ENCODE results near the gene C3orf20. TPM values are rescaled to one million over a fixed set of nuclear protein-coding genes. Genes with fewer than 3 reads are reported as not detected.

The C3orf20 gene
- total RNA-seq, 1 experiment from 2014 or later: not detected

GRCh38 chr3:14770591-14770990 lies 95.7 kb downstream of the C3orf20 start:
- TF ChIP-seq EZH2phosphoT487 (IDR thresholded peaks at IDR 0.05; ENCODE audit: borderline replicate concordance, low read length) (no peak), CTCF (conservative IDR thresholded peaks at IDR 0.05; ENCODE audit: low read depth, low read length) (no peak), EZH2 (IDR thresholded peaks at IDR 0.05; ENCODE audit: low read length, unreplicated experiment) (no peak)
- POLR2A ChIA-PET (ENCODE audit: unreplicated experiment): no interaction called here
- CTCF ChIA-PET: no interaction called here

GRCh38 chr3:14771593-14772497 lies 96.9 kb downstream of the C3orf20 start:
- Histone ChIP-seq H3K4me1 (ENCODE audit: insufficient read depth, low read length) (no peaks in the 10 kb centered on the region), H3K9me2 (replicated peaks; ENCODE audit: low read length) (no peaks in the 10 kb centered on the region), H3K79me2 (ENCODE audit: low read length) (no peaks in the 10 kb centered on the region), H4K20me1 (ENCODE audit: low read length) (no peaks in the 10 kb centered on the region), H3K27ac (ENCODE audit: low read length) (no peak overlapping the region), H3K4me3 (ENCODE audit: low read length) (no peak overlapping the region), H3F3A (ENCODE audit: low read length, unreplicated experiment) (no peaks in the 10 kb centered on the region), H3K9ac (ENCODE audit: low read length) (no peak overlapping the region), H3K4me2 (ENCODE audit: low read length) (no peak overlapping the region), H3K27me3 (ENCODE audit: low read length) (no peaks in the 10 kb centered on the region), H3K9me3 (ENCODE audit: low read length) (no peaks in the 10 kb centered on the region), H2AFZ (ENCODE audit: low read length) (no peak overlapping the region), H3K36me3 (ENCODE audit: low read depth, low read length) (no peaks in the 10 kb centered on the region)
- ChIA-PET POLR2A (ENCODE audit: unreplicated experiment) (no interaction called here), CTCF (no interaction called here)
- BruUV-seq (replicated peaks): no TSS peak
- DNase-seq (no peak), ATAC-seq (no peak)
- TF ChIP-seq CTCF (conservative IDR thresholded peaks at IDR 0.05; ENCODE audit: low read depth, low read length) (no peak), EZH2phosphoT487 (IDR thresholded peaks at IDR 0.05; ENCODE audit: borderline replicate concordance, low read length) (no peak), EZH2 (IDR thresholded peaks at IDR 0.05; ENCODE audit: low read length, unreplicated experiment) (no peak)
- intact Hi-C loops (cut with micrococcal nuclease): no loop called here

More at GRCh38 chr3:14770591-14770990, 95.7 kb downstream of the C3orf20 start:
- H3K9me3 ChIP-seq (ENCODE audit: low read length): no peaks in the 10 kb centered on the region
- no peaks in the 10 kb centered on the region for H3K4me1 ChIP-seq (ENCODE audit: insufficient read depth, low read length)
- intact Hi-C loops (cut with micrococcal nuclease): no loop called here
- ATAC-seq (no peak), DNase-seq (no peak)
- BruUV-seq (replicated peaks): no TSS peak
- no peaks in the 10 kb centered on the region for H3F3A ChIP-seq (ENCODE audit: low read length, unreplicated experiment)
- no peaks in the 10 kb centered on the region for H4K20me1 ChIP-seq (ENCODE audit: low read length)
- no peaks in the 10 kb centered on the region for H3K9me2 ChIP-seq (replicated peaks; ENCODE audit: low read length)
- H3K27ac ChIP-seq (ENCODE audit: low read length): no peak overlapping the region
- no peaks in the 10 kb centered on the region for H3K79me2 ChIP-seq (ENCODE audit: low read length)
- H3K27me3 ChIP-seq (ENCODE audit: low read length): no peaks in the 10 kb centered on the region
- no peak overlapping the region for H3K9ac ChIP-seq (ENCODE audit: low read length)
- H3K4me2 ChIP-seq (ENCODE audit: low read length): no peak overlapping the region
- H3K4me3 ChIP-seq (ENCODE audit: low read length): no peak overlapping the region
- H3K36me3 ChIP-seq (ENCODE audit: low read depth, low read length): no peaks in the 10 kb centered on the region
- H2AFZ ChIP-seq (ENCODE audit: low read length): no peak overlapping the region

GRCh38 chr3:14772533-14773138 lies 97.7 kb downstream of the C3orf20 start:
- H3K9ac ChIP-seq (ENCODE audit: low read length): no peak overlapping the region
- H3K9me3 ChIP-seq (ENCODE audit: low read length): no peaks in the 10 kb centered on the region
- CTCF ChIA-PET: no interaction called here
- ATAC-seq (no peak), DNase-seq (no peak)
- H3K79me2 ChIP-seq (ENCODE audit: low read length): no peaks in the 10 kb centered on the region
- POLR2A ChIA-PET (ENCODE audit: unreplicated experiment): no interaction called here
- H3F3A ChIP-seq (ENCODE audit: low read length, unreplicated experiment): no peaks in the 10 kb centered on the region
- H3K9me2 ChIP-seq (replicated peaks; ENCODE audit: low read length): no peaks in the 10 kb centered on the region
- TF ChIP-seq EZH2phosphoT487 (IDR thresholded peaks at IDR 0.05; ENCODE audit: borderline replicate concordance, low read length) (no peak), CTCF (conservative IDR thresholded peaks at IDR 0.05; ENCODE audit: low read depth, low read length) (no peak), EZH2 (IDR thresholded peaks at IDR 0.05; ENCODE audit: low read length, unreplicated experiment) (no peak)
- intact Hi-C loops (cut with micrococcal nuclease): no loop called here
- H3K4me1 ChIP-seq (ENCODE audit: insufficient read depth, low read length): no peaks in the 10 kb centered on the region
- H3K27ac ChIP-seq (ENCODE audit: low read length): no peak overlapping the region
- no peaks in the 10 kb centered on the region for H3K27me3 ChIP-seq (ENCODE audit: low read length)
- no peak overlapping the region for H2AFZ ChIP-seq (ENCODE audit: low read length)
- no peaks in the 10 kb centered on the region for H4K20me1 ChIP-seq (ENCODE audit: low read length)
- no peak overlapping the region for H3K4me2 ChIP-seq (ENCODE audit: low read length)
- no peak overlapping the region for H3K4me3 ChIP-seq (ENCODE audit: low read length)
- H3K36me3 ChIP-seq (ENCODE audit: low read depth, low read length): no peaks in the 10 kb centered on the region
- BruUV-seq (replicated peaks): no TSS peak

All from PC-3 (cell line).